A549 (cell line): ENCODE results near the gene AAK1.

Source experiments
- CTCF ChIP-seq: fragments of >200 bp; sonication (Bioruptor Twin); formaldehyde crosslinking; IDR thresholded peaks from 3 replicates; pipeline ENCODE4 v1.5.1; 2016
- ELK1 ChIP-seq: fragments of 150-350 bp; IDR thresholded peaks from 2 replicates; pipeline ENCODE4 v1.6.1; 2014; ENCODE audit warnings: low read depth, mild to moderate bottlenecking, low read length
- POLR2A ChIP-seq: IDR thresholded peaks from 2 replicates; pipeline ENCODE4 v1.6.1; 2012; ENCODE audit warnings: mild to moderate bottlenecking, low read length
- RFX5 ChIP-seq: fragments of 450-650 bp; IDR thresholded peaks from 2 replicates; pipeline ENCODE4 v1.7.1; 2014; ENCODE audit warnings: antibody characterized with exemption, mild to moderate bottlenecking, moderate library complexity
- SMC3 ChIP-seq: fragments of >200 bp; sonication (Bioruptor Twin); formaldehyde crosslinking; IDR thresholded peaks from 3 replicates; pipeline ENCODE4 v1.6.1; 2018; ENCODE audit warnings: inconsistent platforms
- SREBF2 ChIP-seq: fragments of 450-650 bp; IDR thresholded peaks from 2 replicates; pipeline ENCODE4 v1.6.1; 2014; ENCODE audit warnings: mild to moderate bottlenecking, moderate library complexity
- USF2 ChIP-seq: fragments of 450-650 bp; IDR thresholded peaks from 2 replicates; pipeline ENCODE4 v1.6.1; 2014; ENCODE audit warnings: antibody characterized with exemption

GRCh38 chr2:69576880-69577279, 66.7 kb downstream of the AAK1 start:
- TF ChIP-seq CTCF (no peak), POLR2A (no peak), SREBF2 (no peak), USF2 (no peak), RFX5 (no peak), ELK1 (no peak), SMC3 (no peak)
